Right renal pelvis (tissue), 4 donors: ENCODE results near the gene OR8K1. TPM values are rescaled to one million over a fixed set of nuclear protein-coding genes. Genes with fewer than 3 reads are reported as not detected.

ENCODE experiments used
- DNase-seq, 4 donors: peaks; one replicate each; pipeline ENCODE4 v3.0.0-alpha.2; 2013; ENCODE audit warnings: low read depth in 4 of 4, low spot score in 3 of 4, missing footprints in 1 of 4
- polyA plus RNA-seq, 4 donors: library from polyadenylated mRNA; unstranded; fragments of 120-200 nt; gene quantifications; one replicate each; pipeline ENCODE4 v1.2.1, GENCODE V29; 2013; ENCODE audit not compliant: insufficient read length in 4 of 4

OR8K1 gene
- polyA plus RNA-seq: under 1 TPM in 1 of 4 donors, not detected in 3; 0.05 TPM

GRCh38 chr11:56345739-56346138 lies at the start of gene OR8K1:
TSS of gene OR8K1 (plus strand) at chr11:56346039. CDS start at chr11:56346039, 0 bp downstream.
- no peak for DNase-seq

GRCh38 chr11:56296898-56297297 lies 48.9 kb upstream of the OR8K1 start:
- DNase-seq: no peak

- DNase-seq: no peak
Observed at GRCh38 chr11:56307836-56308235, 38.0 kb upstream of the OR8K1 start.

GRCh38 chr11:56314844-56315243 lies 31.0 kb upstream of the OR8K1 start, which contains the start of gene OR8K3:
TSS of gene OR8K3 (plus strand) at chr11:56315144. CDS start at chr11:56318307, 3,163 bp downstream.
- no peak for DNase-seq

- no peak for DNase-seq
Observed at GRCh38 chr11:56331861-56332491, 13.9 kb upstream of the OR8K1 start.

- DNase-seq: no peak
Observed at GRCh38 chr11:56333156-56333555, 12.7 kb upstream of the OR8K1 start.

- no peak for DNase-seq
Observed at GRCh38 chr11:56340289-56340688, 5.5 kb upstream of the OR8K1 start.

GRCh38 chr11:56353991-56354390 lies 8.2 kb downstream of the OR8K1 start, which contains the start of gene OR8J1:
TSS of gene OR8J1 (plus strand) at chr11:56354291. CDS start at chr11:56360247, 5,956 bp downstream.
- DNase-seq: no peak

- no peak for DNase-seq
Observed at GRCh38 chr11:56375324-56375723, 29.5 kb downstream of the OR8K1 start, which contains the start of gene OR8U1. TSS of gene OR8U1 (plus strand) at chr11:56375624. CDS start at chr11:56375624, 0 bp downstream.

GRCh38 chr11:56380120-56380519 lies 34.3 kb downstream of the OR8K1 start:
- no peak for DNase-seq

- DNase-seq: no peak
Observed at GRCh38 chr11:56394381-56394780, 48.5 kb downstream of the OR8K1 start.

- DNase-seq: no peak
Observed at GRCh38 chr11:56396047-56396446, 50.2 kb downstream of the OR8K1 start.

Other genes with a start within 250 kb of the OR8K1 start
- gene OR8H2, start 242.4 kb upstream of the OR8K1 start, polyA plus RNA-seq: not detected
- gene OR8H3, start 223.7 kb upstream of the OR8K1 start, polyA plus RNA-seq: not detected
- not detected for gene OR8J3, start 205.8 kb upstream of the OR8K1 start, polyA plus RNA-seq
- not detected for gene OR8K5, start 185.7 kb upstream of the OR8K1 start, polyA plus RNA-seq
- gene OR5J2, start 169.4 kb upstream of the OR8K1 start, polyA plus RNA-seq: not detected
- gene OR5T2, start 111.8 kb upstream of the OR8K1 start, polyA plus RNA-seq: not detected
- gene OR5T3, start 93.8 kb upstream of the OR8K1 start, polyA plus RNA-seq: not detected
- not detected for gene OR5T1, start 71.9 kb upstream of the OR8K1 start, polyA plus RNA-seq
- under 1 TPM in 1 of 4 donors, not detected in 3; 0.01 TPM for gene OR8H1, start 53.8 kb upstream of the OR8K1 start, polyA plus RNA-seq
- gene OR8K3, start 30.9 kb upstream of the OR8K1 start, polyA plus RNA-seq: not detected
- gene OR8J1, start 8.3 kb downstream of the OR8K1 start, polyA plus RNA-seq: not detected
- gene OR8U1, start 29.6 kb downstream of the OR8K1 start, polyA plus RNA-seq: not detected
- gene OR5AL1, start 66.7 kb downstream of the OR8K1 start, polyA plus RNA-seq: not detected
- not detected for gene OR5M3, start 127.3 kb downstream of the OR8K1 start, polyA plus RNA-seq
- gene OR5M8, start 145.3 kb downstream of the OR8K1 start, polyA plus RNA-seq: not detected
- not detected for gene OR5M11, start 197.2 kb downstream of the OR8K1 start, polyA plus RNA-seq
- gene OR5M10, start 231.7 kb downstream of the OR8K1 start, polyA plus RNA-seq: not detected